GM21717 (cell line): ENCODE data around the gene USP34.

Source experiments
- ATAC-seq: cut with Tn5 transposase; IDR thresholded peaks from one replicate; pipeline ENCODE4 v1.9.1; 2021; ENCODE audit warnings: mild to moderate bottlenecking, moderate library complexity; ENCODE audit not compliant: unreplicated experiment

USP34 gene

DNA sequence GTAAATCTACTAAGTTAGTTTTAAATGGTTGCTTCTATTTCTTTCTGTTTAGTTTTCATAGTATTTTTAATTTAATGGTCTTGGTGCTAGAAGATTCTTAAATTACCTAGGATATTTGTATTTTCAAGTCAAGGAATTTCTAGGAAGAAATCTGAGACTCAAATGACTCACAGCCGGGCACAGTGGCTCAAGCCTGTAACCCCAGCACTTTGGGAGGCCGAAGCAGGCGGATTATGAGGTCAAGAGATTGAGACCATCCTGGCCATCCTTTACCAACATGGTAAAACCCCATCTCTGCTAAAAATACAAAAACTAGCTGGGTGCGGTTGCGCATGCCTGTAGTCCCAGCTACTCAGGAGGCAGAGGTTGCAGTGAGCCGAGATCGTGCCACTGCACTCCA lies 213.4 kb downstream of the USP34 start:
- no peak for ATAC-seq

DNA sequence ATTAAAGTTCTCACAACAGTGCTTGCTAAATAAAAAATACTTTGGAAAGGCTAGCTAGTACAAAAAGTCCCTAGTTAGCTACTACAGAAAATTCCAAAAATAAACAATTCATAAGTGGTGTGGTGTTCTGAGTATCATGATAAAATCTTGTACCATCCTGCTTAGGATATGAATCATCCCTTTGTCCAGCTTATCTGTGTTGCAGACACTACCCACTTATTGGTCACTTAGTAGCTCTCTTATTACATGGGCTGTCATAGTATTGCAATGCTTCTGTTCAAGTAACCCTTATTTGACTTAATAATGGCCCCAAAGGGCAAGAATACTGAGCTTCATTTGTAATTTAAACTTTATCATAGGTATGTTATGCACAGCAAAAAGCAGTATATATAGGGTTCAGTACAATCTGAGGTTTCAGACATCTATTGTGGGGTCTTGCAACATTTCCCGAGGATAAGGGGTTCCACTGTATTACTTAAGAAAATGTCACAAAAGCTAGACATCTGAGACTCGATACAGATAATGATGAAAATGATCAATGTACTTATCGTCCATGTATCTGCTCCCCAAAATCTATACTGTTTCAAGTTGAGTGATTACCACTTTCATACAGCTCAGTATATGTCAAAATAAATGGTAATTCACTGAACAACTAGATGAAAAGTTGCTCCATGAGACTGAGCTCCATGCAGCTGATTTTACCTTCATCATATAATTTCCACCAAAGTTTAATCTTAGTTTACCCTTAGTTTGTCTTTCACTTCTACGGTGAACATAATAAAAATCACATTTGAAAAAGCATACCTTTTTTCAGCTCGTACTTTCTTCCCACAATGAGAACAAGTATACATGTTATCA lies 215.1 kb downstream of the USP34 start:
- no peak for ATAC-seq

DNA sequence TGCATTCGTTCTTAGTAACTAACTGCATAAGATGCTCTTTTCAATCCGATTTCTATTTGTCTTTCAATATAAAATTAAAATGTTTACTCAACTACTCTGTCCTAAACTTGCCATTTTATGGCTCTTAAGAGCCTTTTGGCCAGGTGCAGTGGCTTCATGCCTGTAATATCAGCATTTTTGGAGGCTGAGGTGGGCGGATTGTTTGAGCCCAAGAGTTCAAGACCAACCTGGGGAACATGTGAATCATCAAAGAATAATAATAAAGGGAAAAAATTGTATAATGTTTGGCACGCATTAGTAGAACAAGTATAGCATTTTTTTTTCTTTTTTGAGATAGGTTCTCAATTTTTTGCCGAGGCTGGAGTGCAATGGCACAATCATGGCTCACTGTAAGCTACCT lies 216.4 kb downstream of the USP34 start:
- no peak for ATAC-seq

DNA sequence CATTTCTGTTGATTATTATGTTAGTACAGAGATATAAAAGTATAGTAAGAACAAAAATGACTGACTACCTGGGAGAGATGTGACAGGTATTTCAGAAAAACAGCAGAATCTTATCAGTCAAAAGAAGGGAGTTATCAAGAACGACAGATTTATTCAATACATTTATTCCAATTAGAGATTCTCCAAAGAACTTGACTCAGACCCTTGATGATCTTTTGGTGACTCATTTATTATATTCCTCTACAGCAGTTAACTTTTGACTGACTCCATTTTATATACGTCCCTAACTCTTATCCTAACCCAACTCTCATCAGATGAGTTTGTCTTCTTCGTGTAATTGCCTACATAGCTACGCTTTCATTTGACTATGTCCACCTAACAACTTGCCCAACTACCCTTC lies 217.8 kb downstream of the USP34 start:
- ATAC-seq, result no peak

DNA sequence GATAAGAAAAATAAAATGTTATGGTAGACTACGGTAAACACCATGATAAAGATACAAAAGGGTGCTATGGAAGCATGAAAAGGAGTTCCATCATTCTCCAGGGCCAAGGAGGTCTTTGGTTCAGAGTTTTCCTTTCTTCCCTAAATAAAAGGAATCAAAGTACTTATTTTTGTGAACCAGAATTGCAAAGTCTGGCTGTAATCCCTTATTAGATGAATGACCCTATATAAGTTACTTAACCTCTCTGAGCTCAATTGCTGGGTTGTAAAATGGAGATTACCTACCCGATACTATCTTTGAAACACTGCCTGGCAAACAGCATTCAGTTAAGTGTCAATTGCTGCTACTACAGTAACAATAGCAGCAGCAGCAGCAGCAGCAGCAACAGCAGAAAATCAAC lies 218.9 kb downstream of the USP34 start:
- no peak for ATAC-seq

DNA sequence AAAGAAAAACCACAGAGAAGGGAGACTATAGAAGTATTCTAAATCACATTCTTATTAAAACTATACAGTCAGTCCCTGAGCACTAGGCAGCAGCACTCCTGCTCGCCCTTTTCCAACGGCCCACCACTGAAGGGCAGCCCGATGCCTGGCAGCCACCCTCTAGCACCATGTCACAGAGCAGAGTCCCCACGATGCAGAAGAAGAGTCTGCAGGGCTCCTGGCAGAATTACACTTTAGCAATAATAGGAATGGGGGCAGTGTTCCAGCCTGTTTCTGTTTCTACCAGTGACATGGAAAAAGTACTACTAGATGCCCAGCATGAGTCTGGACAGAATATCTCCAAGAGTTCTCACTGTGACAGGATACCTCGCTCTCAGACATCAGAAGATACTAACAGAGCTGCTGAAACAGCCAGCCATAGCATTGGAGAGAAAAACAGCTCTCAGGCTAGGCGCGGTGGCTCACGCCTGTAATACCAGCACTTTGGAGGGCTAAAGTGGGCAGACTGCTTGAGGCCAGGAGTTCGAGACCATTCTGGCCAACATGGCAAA lies 221.3 kb downstream of the USP34 start:
- ATAC-seq, result no peak

DNA sequence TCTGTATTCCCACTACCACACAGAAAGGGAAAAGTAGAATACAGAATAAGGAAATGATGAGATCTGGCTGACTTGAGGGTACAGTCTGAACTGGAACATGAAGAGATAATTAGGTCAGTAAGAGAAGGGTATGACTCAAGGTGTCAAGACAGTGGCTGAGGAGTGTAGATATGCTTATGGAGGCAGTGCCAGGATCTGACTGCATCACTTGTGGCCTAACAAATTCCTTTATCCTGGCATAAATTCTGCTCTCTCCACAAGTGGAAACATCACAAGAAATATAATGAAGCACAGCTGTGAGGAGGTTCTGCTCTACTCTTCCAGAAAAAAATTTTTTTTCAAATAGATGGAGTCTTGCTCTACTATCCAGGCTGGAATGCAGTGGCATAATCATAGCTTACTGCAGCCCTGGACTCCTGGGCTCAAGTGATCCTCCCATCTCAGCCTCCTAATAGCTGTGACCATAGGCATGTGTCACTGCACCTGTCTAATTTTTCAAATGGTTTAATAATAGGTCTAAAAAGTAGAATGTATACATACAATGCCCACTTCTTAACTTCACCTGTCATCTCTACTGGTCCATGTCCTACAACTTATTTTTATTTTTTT lies 223.6 kb downstream of the USP34 start:
- ATAC-seq, result no peak

DNA sequence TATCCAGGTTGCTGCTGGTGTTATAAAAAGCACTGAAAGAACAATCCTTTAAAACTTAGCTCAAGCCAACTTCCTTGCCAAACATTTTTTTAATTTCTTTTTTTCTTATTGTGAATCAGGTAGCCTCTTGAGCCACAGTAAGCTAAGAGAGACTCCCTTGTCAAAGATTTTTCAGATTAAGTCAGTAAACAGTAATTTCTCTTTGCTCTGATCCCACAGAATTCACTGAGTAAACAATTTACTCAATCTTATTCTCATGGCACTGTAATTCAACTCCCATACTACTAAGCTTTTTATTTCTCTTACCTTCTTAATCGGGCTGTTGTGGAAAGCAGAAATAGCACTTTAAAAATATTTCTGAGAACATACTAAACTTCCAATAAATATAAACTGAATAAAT lies 226.2 kb downstream of the USP34 start:
- ATAC-seq, result no peak

DNA sequence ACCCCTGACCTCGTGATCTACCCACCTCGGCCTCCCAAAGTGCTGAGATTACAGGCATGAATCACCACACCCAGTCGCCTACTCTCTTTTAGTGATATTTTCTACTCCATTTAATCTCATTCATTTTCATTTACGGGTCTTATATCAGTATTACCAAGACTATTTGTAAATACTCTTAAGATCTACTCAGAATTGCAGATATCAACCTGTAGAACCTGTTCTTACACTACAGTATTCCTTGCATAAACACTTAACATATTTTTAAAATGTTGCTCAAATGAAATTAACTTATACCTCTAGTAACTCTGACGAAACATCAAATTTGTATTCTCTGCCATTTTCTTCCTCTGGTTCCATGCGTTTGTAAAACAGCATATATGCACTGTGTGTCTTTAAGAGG lies 229.6 kb downstream of the USP34 start:
- ATAC-seq, result no peak

DNA sequence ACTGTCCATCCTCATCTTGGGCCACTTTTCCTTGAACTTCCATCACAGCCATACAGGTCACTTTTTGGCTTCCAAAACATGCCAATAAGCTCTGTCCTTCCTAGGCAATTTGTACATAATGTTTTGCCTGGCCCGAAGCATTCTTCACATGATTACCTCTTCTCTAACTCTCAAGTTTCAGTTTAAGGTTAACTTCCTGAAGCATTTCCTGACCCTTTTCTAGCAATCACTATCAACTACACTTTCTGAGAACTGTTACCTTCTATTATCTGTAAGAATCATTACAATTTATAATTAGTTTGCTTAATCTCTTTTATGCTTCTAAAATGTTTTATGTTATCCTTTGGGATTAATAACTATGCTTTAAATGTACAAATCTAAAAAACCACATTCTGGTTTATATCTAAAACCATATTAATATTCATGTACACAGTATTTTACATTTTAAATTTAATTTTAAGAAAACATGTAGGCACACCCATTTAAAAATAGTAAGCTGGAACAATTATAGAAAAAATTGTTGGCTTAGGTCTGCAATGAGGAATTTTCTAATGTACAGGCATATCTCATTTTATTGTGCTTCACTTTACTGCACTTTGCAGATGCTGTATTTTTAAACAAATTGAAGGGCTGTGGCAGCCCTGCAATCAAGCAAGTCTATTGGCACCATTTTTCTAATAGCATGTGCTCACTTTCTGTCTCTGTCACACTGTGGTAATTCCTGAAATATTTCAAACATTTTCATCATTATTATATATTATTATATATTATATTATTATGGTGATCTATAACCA lies 232.5 kb downstream of the USP34 start:
- no peak for ATAC-seq

DNA sequence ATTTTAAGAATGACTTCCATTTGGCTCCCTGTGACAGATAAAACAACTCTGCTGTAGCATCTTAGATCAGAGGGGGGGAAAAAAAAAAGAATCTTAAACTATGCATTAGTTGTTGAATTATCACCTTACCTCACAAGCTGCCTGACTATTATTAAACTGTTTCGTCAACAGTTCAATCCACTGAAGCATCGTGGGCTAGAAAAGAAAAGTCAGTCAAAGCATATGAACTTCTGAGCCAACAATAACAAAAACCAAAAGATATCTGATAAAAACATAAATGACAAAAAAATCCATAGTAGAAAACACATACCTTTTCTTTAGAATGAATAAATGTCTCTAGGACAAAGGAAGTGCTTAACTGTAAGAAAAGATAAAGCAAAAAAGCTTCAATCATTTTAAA lies 235.2 kb downstream of the USP34 start:
- ATAC-seq, result no peak

DNA sequence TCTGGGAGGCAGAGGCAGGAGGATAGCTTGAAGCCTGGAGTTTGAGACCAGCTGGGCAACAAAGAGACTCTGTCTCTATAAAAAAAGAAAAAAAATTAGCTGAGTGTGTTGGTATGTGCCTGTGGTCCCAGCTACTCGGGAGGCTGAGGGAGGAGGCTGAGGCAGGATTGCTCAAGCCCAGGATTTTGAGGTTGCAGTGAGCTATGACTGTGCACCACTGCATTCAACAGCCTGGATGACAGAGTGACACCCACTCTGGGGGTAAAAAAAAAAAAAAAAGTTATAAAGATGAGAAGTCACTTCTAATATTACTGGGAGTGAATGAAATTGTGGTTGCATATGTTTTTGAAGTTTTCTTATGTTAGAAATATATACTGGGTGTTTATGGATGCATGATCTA lies 237.3 kb downstream of the USP34 start:
- ATAC-seq, result no peak

DNA sequence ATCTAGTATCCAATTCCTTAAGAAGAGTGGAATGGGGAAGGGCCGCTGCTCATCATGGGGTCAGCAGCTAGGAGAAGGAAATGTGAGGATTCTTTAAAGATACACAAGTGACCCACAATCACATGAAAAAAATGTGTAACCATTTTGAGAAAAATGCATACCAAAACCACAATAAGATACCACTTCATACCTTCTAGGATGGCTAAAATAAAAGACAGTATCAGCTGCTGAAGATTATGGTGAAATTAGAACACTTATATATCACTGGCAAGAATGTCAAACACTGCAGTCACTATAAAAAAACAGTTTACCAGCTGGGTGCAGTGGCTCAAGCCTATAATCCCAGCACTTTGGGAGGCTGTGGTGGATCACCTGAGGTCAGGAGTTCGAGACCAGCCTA lies 241.0 kb downstream of the USP34 start:
- no peak for ATAC-seq

DNA sequence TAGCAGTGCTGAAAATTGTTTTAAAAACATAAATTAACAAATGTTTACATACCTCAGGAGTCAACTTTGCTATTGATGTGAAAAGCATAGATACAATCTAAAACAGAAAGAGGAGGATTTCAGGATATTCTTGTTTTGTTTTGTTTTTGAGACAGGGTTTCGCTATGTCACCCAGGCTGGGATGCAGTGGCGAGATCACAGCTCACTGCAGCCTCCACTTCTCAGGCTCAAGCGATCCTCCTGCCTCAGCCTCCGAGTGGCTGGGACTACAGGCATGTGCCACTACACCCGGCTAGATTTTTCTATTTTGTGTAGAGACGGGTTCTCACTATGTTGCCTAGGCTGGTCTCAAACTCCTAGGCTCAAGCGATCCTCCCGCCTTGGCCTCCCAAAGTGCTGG lies 248.3 kb downstream of the USP34 start:
- ATAC-seq, result no peak

DNA sequence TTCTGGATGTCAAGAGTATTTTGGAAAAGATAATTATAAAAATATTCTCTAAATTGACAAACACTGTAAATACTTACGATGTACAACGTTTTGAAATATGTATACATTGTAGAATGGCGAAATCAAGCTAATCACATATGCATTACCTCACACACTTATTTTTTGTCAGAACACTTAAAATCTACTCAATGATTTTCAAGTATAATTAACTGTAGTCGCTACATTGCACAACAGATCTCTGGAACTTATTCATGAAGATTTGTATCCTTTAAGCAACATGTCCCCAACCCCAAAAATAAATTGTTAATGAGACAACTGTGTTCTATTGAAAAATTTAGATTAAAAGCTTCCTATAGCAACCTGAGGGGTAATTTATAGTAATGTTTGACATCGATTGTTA lies 249.1 kb downstream of the USP34 start:
- ATAC-seq, result no peak

DNA sequence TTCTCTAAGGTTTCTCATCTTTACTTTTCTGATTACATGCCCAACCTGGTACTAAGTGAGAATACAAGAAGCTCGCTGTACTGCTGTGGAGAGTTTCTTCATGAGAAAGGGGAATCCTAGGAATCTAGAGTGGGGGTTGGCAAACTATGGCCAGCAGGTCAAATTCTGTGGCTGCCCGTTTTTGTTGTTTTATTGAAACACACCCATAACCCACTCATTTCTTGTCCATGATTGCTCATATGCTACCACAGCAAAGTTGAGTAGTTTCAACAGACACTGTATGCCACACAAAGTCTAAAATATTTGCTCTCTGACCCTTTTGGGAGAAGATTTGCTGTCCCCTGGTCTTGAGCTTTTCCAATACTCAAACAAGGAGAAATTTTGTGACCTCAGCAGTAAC lies 250.1 kb downstream of the USP34 start:
- no peak for ATAC-seq

DNA sequence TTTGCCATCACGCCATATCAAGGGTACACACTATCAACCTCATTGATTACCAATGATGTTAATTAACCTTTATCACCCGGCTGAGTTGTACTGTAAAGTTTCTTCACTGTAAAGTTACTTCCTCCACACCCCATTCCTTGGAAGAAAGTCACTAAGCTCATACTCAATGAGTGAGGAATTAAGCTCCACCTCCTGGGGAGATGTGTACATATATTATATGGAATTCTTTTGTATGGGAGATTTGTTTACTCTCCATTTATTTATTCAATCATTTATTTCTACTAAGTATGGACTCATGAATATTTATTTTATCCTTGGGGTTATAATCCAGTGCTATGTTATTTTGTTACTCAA lies 252.1 kb downstream of the USP34 start:
- ATAC-seq, result no peak

DNA sequence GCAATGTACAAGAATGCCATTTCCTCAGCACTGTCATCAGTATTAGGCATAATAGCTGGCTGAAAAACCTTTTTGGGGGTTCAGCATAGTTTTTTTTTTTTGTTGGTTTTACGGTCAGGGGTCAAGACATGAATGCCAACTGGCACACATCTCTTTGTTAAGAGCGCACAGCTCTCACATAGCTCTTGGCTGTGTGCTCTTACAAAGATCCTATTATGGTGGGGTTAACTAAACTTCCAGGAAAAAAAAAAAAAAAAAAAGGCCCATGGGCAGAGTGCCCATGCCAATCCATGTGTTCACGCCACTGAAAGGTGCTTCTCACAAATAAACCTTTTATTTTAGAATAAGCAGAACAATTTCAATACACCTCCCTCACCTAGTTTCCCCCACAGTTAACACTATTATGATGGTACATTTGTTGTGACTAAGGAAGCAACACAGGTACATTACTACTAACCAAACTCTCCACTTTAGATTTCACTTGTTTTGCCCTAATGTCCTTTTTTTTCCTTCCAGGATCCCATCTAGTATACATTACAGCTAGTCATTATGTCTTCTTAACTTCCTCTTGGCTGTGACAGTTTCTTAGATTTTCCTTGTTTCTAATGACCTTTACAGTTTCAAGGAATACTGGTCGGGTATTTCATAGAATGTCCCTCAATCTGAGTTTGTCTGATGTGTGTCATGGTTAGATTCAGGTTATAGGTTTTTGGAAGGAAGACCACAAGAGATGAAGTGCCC lies 252.6 kb downstream of the USP34 start:
- ATAC-seq, result no peak

DNA sequence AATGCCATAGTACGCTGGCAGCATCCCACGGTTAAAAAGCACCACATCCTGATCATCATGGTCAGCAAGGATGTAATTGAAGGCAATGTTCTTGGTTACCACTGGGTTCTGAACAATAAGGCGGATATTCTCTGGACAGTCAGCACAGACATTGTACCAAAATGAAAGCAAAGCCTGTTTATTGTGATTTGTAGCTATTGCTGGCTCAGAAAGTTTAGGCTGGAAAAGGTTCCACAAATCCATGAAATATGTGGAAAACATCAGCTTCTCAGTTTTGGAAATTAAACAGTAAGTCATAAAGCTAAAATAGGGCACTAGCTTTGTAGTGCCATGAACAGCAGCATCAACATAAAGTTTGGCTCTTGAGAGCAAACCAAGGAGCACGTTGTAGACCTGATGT lies 256.7 kb downstream of the USP34 start:
- no peak for ATAC-seq

DNA sequence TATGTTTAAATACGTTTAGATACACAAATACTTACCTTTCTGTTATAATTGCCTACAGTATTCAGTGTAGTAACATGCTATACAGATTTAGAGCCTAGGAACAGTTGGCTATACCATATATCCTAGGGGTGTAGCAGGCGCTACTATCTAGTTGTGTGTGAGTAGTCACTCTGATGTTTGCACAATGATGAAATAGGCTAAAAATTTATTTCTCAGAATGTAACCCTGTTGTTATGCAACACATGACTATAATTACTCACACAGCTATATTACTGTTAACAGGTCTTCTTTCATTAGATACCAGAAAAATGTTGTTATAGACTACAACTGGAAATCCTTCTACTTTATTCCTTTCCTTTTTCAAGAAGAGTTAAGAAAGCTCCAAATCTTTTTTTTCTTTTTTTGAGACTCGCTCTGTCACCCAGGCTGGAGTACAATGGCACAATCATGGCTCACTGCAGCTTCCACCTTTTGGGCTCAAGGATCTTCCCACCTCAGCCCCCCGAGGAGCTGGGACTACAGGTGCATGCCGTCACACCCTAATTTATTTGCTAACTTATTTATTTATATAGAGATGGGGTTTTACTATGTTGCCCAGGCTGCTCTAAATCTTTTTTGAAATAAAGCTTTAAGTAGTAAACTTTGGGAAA lies 260.4 kb downstream of the USP34 start:
- ATAC-seq, result no peak

DNA sequence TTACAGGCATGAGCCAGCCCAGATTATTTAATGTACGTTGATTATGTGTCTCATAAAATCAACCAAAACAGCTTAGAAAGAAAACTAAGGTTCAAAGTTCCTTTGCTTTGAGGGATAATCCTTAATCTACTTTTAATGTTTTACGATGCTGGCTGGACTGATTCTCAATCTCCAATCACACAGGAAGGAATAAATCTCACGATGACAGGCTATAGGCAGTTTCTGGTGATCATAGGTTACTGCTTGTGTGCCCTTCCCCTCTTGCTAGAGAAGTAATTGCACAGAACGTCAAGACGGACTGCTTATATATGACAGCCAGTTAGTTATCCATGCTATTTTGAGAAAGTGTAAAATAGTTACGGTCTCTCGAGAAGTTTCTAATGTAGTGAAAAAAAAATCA lies 265.8 kb downstream of the USP34 start:
- ATAC-seq, result no peak
